Activated naive CD4-positive, alpha-beta T cell treated with anti-CD3 and anti-CD28 coated beads for 36 hours (primary cell): ENCODE data around the gene IFNL2. TPM values are rescaled to one million over a fixed set of nuclear protein-coding genes. Genes with fewer than 3 reads are reported as not detected.
"Not testable (repeated sequence)": the region's sequence is repeated elsewhere in the genome, so short reads cannot be mapped to it uniquely, and the experiment has no call there.

ENCODE experiments used
- CTCF ChIA-PET: fragments of 350-600 bp; sonication (Branson Sonifier 250); formaldehyde crosslinking; loops from one replicate; lab custom pipeline; 2021; ENCODE audit warnings: antibody characterized with exemption; lab: Charles Lee
- DNase-seq: peaks from one replicate; pipeline ENCODE4 v3.0.0-alpha.2; 2020
- H3K27ac Mint-ChIP-seq: one replicate; pipeline ENCODE4 v1.8.0; 2021; ENCODE audit warnings: mild to moderate bottlenecking, mixed read lengths
- H3K27me3 Mint-ChIP-seq: one replicate; pipeline ENCODE4 v1.8.0; 2021; ENCODE audit warnings: low read depth, mixed read lengths
- H3K36me3 Mint-ChIP-seq: one replicate; pipeline ENCODE4 v1.8.0; 2021; ENCODE audit warnings: low read depth, mixed read lengths
- H3K4me1 Mint-ChIP-seq: one replicate; pipeline ENCODE4 v1.8.0; 2021; ENCODE audit warnings: low read depth, mixed read lengths
- H3K4me3 Mint-ChIP-seq: one replicate; pipeline ENCODE4 v1.8.0; 2021; ENCODE audit warnings: mild to moderate bottlenecking, moderate library complexity, mixed read lengths
- H3K9me3 Mint-ChIP-seq: one replicate; pipeline ENCODE4 v1.8.0; 2021; ENCODE audit warnings: mixed read lengths
- intact Hi-C: fragments of 100-400 bp; cut with micrococcal nuclease; formaldehyde crosslinking; loops from one replicate; pipeline ENCODE4 v1.15.1; 2023
- total RNA-seq, 2 experiments: library from RNA; stranded (reverse); gene quantifications; one replicate each; pipeline ENCODE4 v1.2.3, GENCODE V29; 2021

IFNL2 gene
- total RNA-seq, 2 experiments from 2014 or later = 0.69 to 0.93 TPM

DNA sequence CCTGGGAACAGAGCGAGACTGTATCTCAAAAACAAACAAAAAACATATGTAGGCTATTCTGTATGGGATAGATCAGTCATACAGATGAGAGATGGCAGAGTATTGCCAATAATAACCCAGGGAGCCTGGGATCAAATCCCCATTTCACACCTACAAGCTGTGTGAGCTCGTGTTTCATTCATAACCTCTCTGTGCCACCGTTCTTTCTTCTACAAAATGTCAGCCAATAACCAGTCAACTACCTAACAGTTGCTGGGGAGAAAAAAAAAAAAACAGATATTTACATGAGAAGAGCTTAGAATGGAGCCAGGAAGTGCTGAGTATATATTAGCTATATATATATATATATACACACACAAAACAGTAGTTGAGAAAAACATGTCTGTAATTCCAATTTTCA, 6.5 kb upstream of the IFNL2 start:
- CTCF ChIA-PET = interaction anchor here (0.7 kb wide), 1 partner anchor 139 kb away, joined by 3 read pairs; no protein-coding TSS in a partner anchor
- intact Hi-C loops = no loop called here
- no peak overlapping the region for H3K27ac Mint-ChIP-seq
- no peak for DNase-seq
- H3K4me3 Mint-ChIP-seq = no peak overlapping the region
- peaks cover 14% of the 10 kb centered on the region for H3K4me1 Mint-ChIP-seq
- no peaks in the 10 kb centered on the region for H3K9me3 Mint-ChIP-seq
- H3K27me3 Mint-ChIP-seq = peaks cover 35% of the 10 kb centered on the region
- H3K36me3 Mint-ChIP-seq = no peaks in the 10 kb centered on the region

DNA sequence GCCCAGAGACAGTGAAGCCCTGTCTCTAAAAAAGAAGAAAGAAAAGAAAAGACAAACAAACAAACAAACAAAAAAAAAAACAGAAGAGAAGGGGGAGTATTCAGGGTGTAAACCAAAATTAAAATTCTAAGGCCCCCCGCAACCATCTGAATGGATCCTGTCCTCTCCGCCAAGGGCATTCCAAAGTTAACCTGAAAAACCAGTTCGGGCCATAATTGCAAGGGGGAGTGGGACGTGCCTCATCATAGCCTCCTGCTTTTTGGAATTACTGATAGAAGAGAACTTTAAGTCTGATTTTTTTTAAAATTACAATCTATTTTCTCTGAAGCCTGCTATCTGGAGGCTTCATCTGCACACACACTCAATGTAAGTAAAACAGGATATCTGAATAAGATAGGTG, 5.7 kb upstream of the IFNL2 start:
- no peak for DNase-seq
- Mint-ChIP-seq H3K27ac (no peak overlapping the region), H3K9me3 (no peaks in the 10 kb centered on the region), H3K36me3 (no peaks in the 10 kb centered on the region), H3K4me1 (peaks cover 14% of the 10 kb centered on the region), H3K4me3 (no peak overlapping the region), H3K27me3 (peaks cover 32% of the 10 kb centered on the region)
- CTCF ChIA-PET = interaction anchor here (0.6 kb wide), 1 partner anchor 1265 kb away, joined by 3 read pairs; no protein-coding TSS in a partner anchor
- intact Hi-C loops = no loop called here

DNA sequence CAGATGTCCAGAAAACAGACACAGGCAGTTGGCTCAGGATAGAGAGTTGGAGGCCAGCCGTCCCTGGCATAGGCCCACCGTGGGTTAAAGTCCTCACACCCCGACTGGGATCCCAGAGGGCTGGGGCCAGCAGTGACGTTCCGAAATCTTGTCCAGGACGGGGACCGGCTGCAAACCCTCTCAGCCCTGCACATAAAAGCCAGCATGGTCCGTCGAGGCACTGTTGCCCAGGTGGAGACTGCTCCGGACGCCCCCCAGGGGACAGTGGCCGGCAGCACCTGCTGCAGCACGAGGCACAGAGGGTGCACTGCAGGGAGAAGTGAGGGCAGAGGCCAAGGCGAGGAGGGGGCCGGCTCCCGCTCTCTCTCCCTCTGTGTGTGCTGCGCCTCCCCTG, 4.3 kb upstream of the IFNL2 start:
- Mint-ChIP-seq H3K9me3 (no peaks in the 10 kb centered on the region), H3K27me3 (peaks cover 29% of the 10 kb centered on the region), H3K4me1 (peaks cover 13% of the 10 kb centered on the region), H3K27ac (no peak overlapping the region), H3K4me3 (no peak overlapping the region), H3K36me3 (no peaks in the 10 kb centered on the region)
- CTCF ChIA-PET = no interaction called here
- intact Hi-C loops = no loop called here
- DNase-seq = no peak

DNA sequence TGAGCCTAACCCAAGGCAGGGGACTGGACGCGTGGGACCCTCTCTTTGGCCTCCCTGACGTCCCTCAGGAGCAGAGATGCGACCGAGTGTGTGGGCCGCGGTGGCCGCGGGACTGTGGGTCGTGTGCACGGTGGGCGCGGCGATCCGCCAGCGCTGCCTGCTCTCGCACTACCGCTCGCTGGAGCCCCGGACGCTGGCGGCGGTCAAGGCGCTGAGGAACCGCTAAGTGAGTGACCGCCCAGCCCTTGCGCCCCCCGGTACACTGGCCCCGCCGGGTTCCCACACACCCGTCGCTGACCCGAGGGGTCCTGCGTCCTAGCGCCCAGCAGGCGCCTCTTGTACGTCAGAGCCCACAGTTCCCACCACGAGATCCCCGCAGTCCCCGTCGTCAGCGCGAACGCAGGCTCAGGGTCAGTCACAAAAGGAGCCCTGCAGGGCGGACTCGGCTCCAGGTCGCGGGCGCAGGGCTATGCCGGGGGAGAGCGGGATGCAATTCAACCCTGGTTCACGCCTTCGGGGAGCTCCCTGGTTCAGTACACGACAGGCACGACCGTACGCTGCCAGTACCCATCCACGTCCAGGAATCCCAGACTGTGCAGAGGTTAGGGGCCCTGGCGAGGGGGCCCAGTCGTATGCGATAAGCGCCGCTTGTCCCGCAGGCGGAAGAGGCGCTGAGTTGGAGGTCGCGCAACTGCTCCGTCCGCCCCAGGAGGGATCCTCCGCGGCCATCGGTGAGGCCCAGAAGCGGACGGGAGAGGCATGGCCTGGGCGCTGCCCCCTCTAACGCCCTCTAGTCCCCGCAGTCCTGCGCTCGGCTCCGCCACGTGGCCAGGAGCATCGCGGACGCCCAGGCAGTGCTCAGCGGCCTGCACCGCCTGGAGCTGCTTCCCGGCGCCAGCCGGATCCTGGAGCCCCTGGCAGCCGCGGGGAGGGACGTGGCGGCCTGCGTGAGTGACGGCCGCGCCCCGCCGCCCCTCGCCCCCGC, 3.6 kb upstream of the IFNL2 start:
- Mint-ChIP-seq H3K27ac (no peak overlapping the region), H3K9me3 (no peaks in the 10 kb centered on the region), H3K36me3 (no peaks in the 10 kb centered on the region), H3K4me1 (peaks cover 13% of the 10 kb centered on the region), H3K4me3 (no peak overlapping the region), H3K27me3 (peaks cover 29% of the 10 kb centered on the region)
- DNase-seq = no peak
- intact Hi-C loops = no loop called here
- CTCF ChIA-PET = no interaction called here

DNA sequence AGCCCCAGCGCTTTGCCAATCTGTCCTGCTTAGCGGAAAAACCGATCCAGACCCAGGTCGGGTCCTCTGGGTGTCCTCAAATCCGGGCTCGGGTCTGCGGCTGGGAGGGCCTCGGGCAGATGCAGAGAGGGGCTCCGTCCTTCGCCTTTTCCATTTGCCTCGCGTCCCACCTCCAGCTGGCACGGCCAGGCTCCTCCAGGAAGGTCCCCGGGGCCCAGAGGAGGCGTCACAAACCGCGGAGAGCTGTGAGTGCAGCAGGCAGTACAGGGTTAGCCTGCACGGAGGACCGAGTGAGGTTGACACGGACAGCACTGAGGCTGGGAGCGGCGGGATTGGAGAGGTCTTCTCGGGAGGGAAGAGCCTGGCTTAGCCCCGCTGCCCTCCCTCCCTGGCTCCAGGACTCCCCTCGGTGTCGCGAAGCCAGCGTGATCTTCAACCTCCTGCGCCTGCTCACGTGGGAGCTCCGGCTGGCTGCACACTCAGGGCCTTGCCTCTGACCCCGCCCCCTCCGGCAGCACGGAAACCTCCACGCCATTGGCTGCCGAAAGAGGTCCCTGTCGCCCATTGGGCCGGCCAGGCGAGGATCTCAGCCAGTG, 2.8 kb upstream of the IFNL2 start:
- CTCF ChIA-PET = no interaction called here
- Mint-ChIP-seq H3K4me1 (peaks cover 13% of the 10 kb centered on the region), H3K27ac (no peak overlapping the region), H3K27me3 (peaks cover 31% of the 10 kb centered on the region), H3K36me3 (no peaks in the 10 kb centered on the region), H3K9me3 (no peaks in the 10 kb centered on the region), H3K4me3 (no peak overlapping the region)
- no peak for DNase-seq
- intact Hi-C loops = no loop called here

DNA sequence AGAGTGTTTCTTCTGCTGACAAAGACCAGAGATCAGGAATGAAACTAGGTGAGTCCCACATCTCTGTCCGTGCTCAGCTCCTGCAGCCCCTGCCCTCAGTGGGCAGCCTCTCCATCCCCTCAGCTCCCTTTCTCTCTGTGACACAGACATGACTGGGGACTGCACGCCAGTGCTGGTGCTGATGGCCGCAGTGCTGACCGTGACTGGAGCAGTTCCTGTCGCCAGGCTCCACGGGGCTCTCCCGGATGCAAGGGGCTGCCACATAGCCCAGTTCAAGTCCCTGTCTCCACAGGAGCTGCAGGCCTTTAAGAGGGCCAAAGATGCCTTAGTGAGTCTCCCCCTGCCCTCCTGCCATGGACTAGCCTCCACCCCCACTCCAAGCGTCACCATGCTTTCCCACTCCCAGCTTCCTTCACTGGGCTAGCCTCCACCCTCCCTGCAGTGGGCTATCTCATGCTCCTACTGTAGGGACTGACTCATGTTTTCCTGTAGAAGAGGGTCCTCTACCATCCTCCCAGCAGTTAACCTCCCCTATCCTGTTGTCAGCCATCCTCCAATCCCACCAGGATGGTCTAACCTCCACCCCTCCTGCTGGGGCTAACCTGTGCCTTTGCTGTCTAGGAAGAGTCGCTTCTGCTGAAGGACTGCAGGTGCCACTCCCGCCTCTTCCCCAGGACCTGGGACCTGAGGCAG, 481 bp downstream of the IFNL2 start:
- H3K4me1 Mint-ChIP-seq, H3K27ac Mint-ChIP-seq, intact Hi-C loops, H3K9me3 Mint-ChIP-seq, DNase-seq, H3K4me3 Mint-ChIP-seq, CTCF ChIA-PET, H3K36me3 Mint-ChIP-seq: not testable (repeated sequence)
- peaks cover 16% of the 10 kb centered on the region for H3K27me3 Mint-ChIP-seq

DNA sequence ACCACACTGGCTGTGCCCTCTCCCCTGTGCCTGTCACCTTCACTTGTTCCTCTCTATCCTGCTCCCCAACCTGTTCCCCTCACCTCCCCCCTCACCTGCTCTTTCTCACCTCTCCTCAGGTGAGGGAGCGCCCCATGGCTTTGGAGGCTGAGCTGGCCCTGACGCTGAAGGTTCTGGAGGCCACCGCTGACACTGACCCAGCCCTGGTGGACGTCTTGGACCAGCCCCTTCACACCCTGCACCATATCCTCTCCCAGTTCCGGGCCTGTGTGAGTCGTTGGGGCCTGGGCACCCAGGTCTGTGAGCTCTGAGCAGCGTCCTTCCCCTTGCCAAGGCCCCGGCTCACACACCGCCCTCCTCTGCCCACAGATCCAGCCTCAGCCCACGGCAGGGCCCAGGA, 1.2 kb downstream of the IFNL2 start:
- H3K4me1 Mint-ChIP-seq, CTCF ChIA-PET, H3K36me3 Mint-ChIP-seq, H3K27ac Mint-ChIP-seq, H3K9me3 Mint-ChIP-seq, DNase-seq, intact Hi-C loops, H3K4me3 Mint-ChIP-seq: not testable (repeated sequence)
- H3K27me3 Mint-ChIP-seq = peaks cover 10% of the 10 kb centered on the region

DNA sequence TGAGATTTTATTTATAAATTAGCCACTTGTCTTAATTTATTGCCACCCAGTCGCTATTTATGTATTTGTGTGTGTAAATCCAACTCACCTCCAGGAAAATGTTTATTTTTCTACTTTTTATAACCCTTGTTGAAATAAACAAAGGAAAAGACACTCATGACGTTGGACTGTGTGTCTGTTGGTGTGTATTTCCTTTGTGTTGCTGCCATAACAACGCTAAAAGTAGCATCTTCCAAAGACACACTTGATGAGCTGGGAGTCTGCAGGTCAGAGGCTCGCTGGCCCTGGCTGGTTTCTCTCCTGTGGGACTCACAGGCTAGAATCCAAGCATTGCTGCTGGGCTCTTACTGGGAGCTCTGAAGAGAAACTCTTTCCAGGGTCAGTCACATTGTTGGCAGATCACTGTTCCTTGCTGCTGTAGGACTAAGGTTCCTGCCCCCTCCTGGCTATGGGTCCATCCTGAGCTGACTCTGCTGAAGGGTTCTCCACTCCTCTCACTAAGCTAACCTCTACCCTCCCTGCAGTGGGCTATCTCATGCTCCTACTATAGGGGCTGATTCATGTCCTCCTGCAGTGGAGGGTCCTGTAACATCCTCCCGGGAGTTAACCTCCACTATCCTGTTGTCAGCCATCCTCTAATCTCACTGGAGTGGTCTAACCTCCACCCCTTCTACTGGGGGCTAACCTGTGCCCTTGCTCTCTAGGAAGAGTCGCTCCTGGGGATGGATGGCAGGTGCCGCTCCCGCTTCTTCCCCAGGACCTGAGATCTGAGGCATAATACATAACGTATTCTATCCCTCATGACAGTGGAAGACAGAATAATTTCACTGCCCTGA, 2.1 kb downstream of the IFNL2 start:
- Mint-ChIP-seq H3K27me3 (peaks cover 4% of the 10 kb centered on the region), H3K36me3 (no peaks in the 10 kb centered on the region), H3K27ac (no peak overlapping the region), H3K4me3 (no peak overlapping the region), H3K9me3 (no peaks in the 10 kb centered on the region), H3K4me1 (peaks cover 1% of the 10 kb centered on the region)
- intact Hi-C loops = no loop called here
- CTCF ChIA-PET = interaction anchor here (1.2 kb wide), 1 partner anchor 160 kb away, joined by 3 read pairs; no protein-coding TSS in a partner anchor
- DNase-seq = no peak

DNA sequence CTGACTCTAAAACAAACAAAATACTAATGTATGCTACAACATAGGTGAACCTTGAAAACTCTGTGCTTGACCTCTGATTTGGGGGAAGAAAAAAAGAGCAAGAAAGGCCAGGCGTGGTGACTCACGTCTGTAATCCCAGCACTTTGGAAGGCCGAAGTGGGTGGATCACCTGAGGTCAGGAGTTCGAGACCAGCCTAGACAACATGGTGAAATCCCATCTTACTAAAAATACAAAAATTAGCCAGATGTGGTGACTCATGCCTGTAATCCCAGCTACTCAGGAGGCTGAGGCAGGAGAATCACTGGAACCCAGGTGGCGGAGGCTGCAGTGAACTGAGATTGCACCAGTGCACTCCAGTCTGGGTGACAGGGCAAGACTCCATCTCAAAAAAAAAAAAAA, 5.7 kb downstream of the IFNL2 start:
- DNase-seq, H3K4me3 Mint-ChIP-seq, H3K4me1 Mint-ChIP-seq, intact Hi-C loops, H3K36me3 Mint-ChIP-seq, H3K27me3 Mint-ChIP-seq, H3K27ac Mint-ChIP-seq, H3K9me3 Mint-ChIP-seq: not testable (repeated sequence)
- CTCF ChIA-PET = interaction anchor here (0.6 kb wide), 1 partner anchor 157 kb away, joined by 3 read pairs; no protein-coding TSS in a partner anchor

DNA sequence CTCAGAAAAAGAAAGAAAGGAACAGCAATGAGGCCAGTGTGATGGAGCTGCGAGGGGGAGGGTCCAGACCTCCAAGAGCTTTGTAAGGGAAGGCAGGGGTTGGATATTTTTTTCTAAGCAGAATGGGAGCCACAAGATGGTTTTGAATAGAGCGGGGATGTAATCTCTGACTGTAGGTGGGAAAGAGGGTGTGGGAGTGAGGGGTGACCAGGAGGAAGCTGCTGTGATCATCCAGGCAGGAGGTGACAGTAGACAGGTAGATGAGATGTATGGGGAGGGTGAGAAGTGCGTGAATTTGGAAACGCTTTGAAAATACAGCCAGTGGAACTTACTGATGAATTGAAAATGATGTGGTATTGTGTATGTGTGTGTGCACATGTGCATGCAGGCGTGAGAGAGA, 7.4 kb downstream of the IFNL2 start:
- DNase-seq = no peak
- intact Hi-C loops = no loop called here
- peaks cover 5% of the 10 kb centered on the region for H3K27me3 Mint-ChIP-seq
- H3K36me3 Mint-ChIP-seq = no peaks in the 10 kb centered on the region
- no peak overlapping the region for H3K4me3 Mint-ChIP-seq
- no peaks in the 10 kb centered on the region for H3K4me1 Mint-ChIP-seq
- H3K27ac Mint-ChIP-seq = no peak overlapping the region
- H3K9me3 Mint-ChIP-seq = no peaks in the 10 kb centered on the region
- CTCF ChIA-PET = no interaction called here

DNA sequence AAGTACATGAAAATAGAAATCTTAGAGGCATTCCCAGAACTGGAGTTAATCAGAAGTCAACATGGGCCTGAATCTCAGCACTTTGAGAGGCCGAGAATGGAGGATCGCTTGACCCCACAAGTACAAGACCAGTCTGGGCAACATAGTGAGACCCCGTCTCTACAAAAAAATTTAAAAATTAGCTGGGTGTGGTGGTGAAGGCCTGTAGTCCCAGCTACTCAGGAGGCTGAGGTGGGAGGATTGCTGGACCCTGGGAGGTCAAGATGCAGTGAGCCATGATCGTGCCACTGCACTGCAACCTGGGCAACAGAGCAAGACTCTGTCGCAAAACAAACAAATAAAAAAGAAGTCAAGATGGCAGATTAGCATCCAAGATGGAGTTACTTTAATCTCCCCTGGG, 8.5 kb downstream of the IFNL2 start:
- H3K4me1 Mint-ChIP-seq = no peaks in the 10 kb centered on the region
- no peaks in the 10 kb centered on the region for H3K9me3 Mint-ChIP-seq
- H3K4me3 Mint-ChIP-seq = no peak overlapping the region
- no peaks in the 10 kb centered on the region for H3K36me3 Mint-ChIP-seq
- peaks cover 7% of the 10 kb centered on the region for H3K27me3 Mint-ChIP-seq
- CTCF ChIA-PET = interaction anchor here (0.6 kb wide), 1 partner anchor 212 kb away, joined by 4 read pairs; no protein-coding TSS in a partner anchor
- intact Hi-C loops = no loop called here
- H3K27ac Mint-ChIP-seq = no peak overlapping the region
- DNase-seq = no peak

DNA sequence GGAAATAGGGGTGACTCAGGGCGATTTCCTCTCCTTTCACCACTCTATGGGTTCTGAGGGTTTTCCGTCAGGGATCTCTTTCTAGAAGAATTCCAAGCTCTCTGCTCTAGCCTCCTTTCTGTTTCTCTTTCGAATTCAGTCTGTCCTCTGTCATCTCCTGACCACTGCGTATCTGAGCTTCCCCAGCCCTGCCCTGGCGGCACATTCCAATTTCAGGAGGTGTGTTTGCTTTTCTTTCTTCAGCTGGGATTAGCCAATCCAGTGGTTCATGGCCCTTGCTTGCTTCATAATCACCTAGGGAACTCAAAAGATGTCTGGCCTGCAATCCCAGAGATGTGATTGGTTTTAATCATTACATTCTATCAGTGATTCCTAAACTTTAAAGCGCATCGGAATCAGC, 9.4 kb downstream of the IFNL2 start:
- CTCF ChIA-PET = no interaction called here
- no peak overlapping the region for H3K27ac Mint-ChIP-seq
- peaks cover 10% of the 10 kb centered on the region for H3K27me3 Mint-ChIP-seq
- intact Hi-C loops = no loop called here
- H3K4me1 Mint-ChIP-seq = no peaks in the 10 kb centered on the region
- no peak for DNase-seq
- no peak overlapping the region for H3K4me3 Mint-ChIP-seq
- no peaks in the 10 kb centered on the region for H3K36me3 Mint-ChIP-seq
- peaks cover 3% of the 10 kb centered on the region for H3K9me3 Mint-ChIP-seq
